ENCODE results near the gene DEFB129.

DNA sequence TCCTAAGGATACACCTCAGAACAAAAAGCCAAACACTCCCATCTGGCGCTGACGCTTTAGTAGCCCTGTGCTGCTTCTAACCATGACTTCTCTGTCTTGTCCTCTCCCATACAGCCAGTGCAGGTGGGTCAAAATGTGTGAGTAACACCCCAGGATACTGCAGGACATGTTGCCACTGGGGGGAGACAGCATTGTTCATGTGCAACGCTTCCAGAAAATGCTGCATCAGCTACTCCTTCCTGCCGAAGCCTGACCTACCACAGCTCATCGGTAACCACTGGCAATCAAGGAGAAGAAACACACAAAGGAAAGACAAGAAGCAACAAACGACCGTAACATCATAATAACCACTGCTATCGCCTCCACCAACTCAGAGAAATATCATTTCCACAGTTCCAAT is 31.9 kb downstream of the DEFB129 start:
- TF ChIP-seq POLR2AphosphoS5 (IDR thresholded peaks at IDR 0.05; ENCODE audit: low read depth): no peak
- TF ChIP-seq CTCF (IDR thresholded peaks at IDR 0.05; ENCODE audit: insufficient read depth, low read length): no peak
- TF ChIP-seq, protein P1, sequence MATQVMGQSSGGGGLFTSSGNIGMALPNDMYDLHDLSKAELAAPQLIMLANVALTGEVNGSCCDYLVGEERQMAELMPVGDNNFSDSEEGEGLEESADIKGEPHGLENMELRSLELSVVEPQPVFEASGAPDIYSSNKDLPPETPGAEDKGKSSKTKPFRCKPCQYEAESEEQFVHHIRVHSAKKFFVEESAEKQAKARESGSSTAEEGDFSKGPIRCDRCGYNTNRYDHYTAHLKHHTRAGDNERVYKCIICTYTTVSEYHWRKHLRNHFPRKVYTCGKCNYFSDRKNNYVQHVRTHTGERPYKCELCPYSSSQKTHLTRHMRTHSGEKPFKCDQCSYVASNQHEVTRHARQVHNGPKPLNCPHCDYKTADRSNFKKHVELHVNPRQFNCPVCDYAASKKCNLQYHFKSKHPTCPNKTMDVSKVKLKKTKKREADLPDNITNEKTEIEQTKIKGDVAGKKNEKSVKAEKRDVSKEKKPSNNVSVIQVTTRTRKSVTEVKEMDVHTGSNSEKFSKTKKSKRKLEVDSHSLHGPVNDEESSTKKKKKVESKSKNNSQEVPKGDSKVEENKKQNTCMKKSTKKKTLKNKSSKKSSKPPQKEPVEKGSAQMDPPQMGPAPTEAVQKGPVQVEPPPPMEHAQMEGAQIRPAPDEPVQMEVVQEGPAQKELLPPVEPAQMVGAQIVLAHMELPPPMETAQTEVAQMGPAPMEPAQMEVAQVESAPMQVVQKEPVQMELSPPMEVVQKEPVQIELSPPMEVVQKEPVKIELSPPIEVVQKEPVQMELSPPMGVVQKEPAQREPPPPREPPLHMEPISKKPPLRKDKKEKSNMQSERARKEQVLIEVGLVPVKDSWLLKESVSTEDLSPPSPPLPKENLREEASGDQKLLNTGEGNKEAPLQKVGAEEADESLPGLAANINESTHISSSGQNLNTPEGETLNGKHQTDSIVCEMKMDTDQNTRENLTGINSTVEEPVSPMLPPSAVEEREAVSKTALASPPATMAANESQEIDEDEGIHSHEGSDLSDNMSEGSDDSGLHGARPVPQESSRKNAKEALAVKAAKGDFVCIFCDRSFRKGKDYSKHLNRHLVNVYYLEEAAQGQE (IDR thresholded peaks at IDR 0.05; ENCODE audit: insufficient replicate concordance, low read depth): no peak
- no peak for TF ChIP-seq GABPA (IDR thresholded peaks at IDR 0.05; ENCODE audit: low read depth)

Data from HL-60 (cell line).